WTC11 (cell line): ENCODE data around the gene MYBPC2.

Experiments used
- MYBL2 ChIP-seq: sonication (generic); formaldehyde crosslinking; IDR thresholded peaks from 2 replicates; pipeline ENCODE4 v1.8.1; 2023; ENCODE audit warnings: mild to moderate bottlenecking, moderate library complexity, missing genetic modification reagents
- NFE2L1 ChIP-seq: sonication (generic); formaldehyde crosslinking; IDR thresholded peaks from 2 replicates; pipeline ENCODE4 v1.8.1; 2023; ENCODE audit warnings: missing genetic modification reagents
- TF ChIP-seq, protein P1 (sequence below): sonication (generic); formaldehyde crosslinking; IDR thresholded peaks from 2 replicates; pipeline ENCODE4 v1.8.0; 2022; ENCODE audit warnings: mild to moderate bottlenecking, missing genetic modification reagents
- TF ChIP-seq, protein P2 (sequence below): fragments of 200-600 bp; IDR thresholded peaks from 2 replicates; pipeline ENCODE4 v1.8.0; 2022; ENCODE audit warnings: antibody characterized with exemption
- TF ChIP-seq, protein P3 (sequence below): sonication (generic); formaldehyde crosslinking; IDR thresholded peaks from 2 replicates; pipeline ENCODE4 v1.8.0; 2022; ENCODE audit warnings: mild to moderate bottlenecking, missing genetic modification reagents
- TF ChIP-seq, protein P4 (sequence below): sonication (generic); formaldehyde crosslinking; IDR thresholded peaks from 2 replicates; pipeline ENCODE4 v1.8.0; 2022; ENCODE audit warnings: mild to moderate bottlenecking, missing genetic modification reagents

DNA sequence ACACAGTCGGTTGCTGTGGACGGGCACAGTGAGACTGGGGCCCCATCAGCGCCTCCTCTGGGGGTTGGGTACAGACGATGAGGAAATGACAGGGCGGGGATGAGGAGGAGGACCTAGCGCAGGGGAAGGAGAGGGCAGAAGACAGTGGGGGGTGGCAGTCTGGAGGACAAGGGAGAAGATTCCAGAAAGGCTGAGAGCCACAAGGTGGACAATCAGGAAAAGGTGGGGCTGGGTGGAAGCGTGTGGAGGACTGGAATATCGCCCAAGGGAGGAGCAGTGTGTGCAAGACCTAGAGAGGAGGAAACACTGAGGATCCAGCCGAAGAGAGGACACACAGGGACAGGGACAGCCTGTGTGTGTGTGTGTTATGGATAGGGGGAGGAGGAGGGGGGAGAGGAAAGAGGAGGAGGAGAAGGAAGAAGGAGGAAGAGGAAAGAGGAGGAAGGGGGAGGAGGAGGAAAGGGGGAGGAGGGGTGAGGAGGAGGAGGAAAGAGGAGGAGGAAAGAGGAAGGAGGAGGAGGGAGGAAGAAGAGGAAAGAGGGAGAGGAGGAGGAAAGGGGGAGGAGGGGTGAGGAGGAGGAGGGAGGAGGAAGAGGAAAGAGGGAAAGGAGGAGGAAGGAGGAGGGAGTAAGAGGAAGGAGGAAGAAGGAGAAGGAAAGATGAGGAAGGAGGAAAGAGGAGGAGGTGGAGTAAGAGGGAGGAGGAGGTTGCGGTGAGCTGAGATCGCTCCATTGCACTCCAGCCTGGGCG is 59.8 kb downstream of the MYBPC2 start:
- TF ChIP-seq, protein P1, sequence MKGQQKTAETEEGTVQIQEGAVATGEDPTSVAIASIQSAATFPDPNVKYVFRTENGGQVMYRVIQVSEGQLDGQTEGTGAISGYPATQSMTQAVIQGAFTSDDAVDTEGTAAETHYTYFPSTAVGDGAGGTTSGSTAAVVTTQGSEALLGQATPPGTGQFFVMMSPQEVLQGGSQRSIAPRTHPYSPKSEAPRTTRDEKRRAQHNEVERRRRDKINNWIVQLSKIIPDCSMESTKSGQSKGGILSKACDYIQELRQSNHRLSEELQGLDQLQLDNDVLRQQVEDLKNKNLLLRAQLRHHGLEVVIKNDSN (CRISPR knock-in tag), result no peak
- TF ChIP-seq, protein P2, sequence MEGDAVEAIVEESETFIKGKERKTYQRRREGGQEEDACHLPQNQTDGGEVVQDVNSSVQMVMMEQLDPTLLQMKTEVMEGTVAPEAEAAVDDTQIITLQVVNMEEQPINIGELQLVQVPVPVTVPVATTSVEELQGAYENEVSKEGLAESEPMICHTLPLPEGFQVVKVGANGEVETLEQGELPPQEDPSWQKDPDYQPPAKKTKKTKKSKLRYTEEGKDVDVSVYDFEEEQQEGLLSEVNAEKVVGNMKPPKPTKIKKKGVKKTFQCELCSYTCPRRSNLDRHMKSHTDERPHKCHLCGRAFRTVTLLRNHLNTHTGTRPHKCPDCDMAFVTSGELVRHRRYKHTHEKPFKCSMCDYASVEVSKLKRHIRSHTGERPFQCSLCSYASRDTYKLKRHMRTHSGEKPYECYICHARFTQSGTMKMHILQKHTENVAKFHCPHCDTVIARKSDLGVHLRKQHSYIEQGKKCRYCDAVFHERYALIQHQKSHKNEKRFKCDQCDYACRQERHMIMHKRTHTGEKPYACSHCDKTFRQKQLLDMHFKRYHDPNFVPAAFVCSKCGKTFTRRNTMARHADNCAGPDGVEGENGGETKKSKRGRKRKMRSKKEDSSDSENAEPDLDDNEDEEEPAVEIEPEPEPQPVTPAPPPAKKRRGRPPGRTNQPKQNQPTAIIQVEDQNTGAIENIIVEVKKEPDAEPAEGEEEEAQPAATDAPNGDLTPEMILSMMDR, result no peak
- TF ChIP-seq MYBL2 (CRISPR knock-in tag) (no peak), NFE2L1 (CRISPR knock-in tag) (no peak)
- TF ChIP-seq, protein P3, sequence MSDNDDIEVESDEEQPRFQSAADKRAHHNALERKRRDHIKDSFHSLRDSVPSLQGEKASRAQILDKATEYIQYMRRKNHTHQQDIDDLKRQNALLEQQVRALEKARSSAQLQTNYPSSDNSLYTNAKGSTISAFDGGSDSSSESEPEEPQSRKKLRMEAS (CRISPR knock-in tag), result no peak
- TF ChIP-seq, protein P4, sequence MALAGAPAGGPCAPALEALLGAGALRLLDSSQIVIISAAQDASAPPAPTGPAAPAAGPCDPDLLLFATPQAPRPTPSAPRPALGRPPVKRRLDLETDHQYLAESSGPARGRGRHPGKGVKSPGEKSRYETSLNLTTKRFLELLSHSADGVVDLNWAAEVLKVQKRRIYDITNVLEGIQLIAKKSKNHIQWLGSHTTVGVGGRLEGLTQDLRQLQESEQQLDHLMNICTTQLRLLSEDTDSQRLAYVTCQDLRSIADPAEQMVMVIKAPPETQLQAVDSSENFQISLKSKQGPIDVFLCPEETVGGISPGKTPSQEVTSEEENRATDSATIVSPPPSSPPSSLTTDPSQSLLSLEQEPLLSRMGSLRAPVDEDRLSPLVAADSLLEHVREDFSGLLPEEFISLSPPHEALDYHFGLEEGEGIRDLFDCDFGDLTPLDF (CRISPR knock-in tag), result no peak
